K562 (cell line): ENCODE data around the gene LIMK1. TPM values are rescaled to one million over a fixed set of nuclear protein-coding genes. Genes with fewer than 3 reads are reported as not detected.

Experiments used
- ATAC-seq: fragments of 200-7000 bp; cut with Tn5 transposase; 3 replicates; pipeline ENCODE4 v1.9.1; 2020; ENCODE audit warnings: moderate library complexity
- BruUV-seq: library from RNA; stranded (reverse); fragments of 400-500 nt; replicated peaks from 2 replicates; lab custom pipeline; 2021; lab: Mats Ljungman, UMichigan
- CTCF ChIA-PET: fragments of 300-600 bp; formaldehyde crosslinking; extraction: SDS; loops from one replicate; lab custom pipeline; 2021; ENCODE audit warnings: low intra/inter-chr PET ratio; lab: Yijun Ruan, JAX
- POLR2A ChIA-PET: fragments of 300-600, 350-650 bp; sonication (Branson Sonifier 250); formaldehyde crosslinking; extraction: SDS; loops from one replicate; lab custom pipeline; 2021; ENCODE audit warnings: antibody characterized with exemption, inconsistent platforms; lab: Yijun Ruan, JAX
- DNase-seq, 4 experiments: peaks; one replicate each; pipeline versions ENCODE4 v3.0.0 to v3.0.0-alpha.2; 2011 to 2018; ENCODE audit warnings: low spot score in 3 of 4, mixed read lengths in 3 of 4; ENCODE audit errors: extremely low read depth in 1 of 4
- FAIRE-seq: peaks from 2 replicates; lab custom pipeline; 2011; peaks lifted over from hg19 to GRCh38; lab: Jason Lieb, UNC
- H2AFZ ChIP-seq: 2 replicates; pipeline ENCODE4 v1.6.0; 2011; ENCODE audit warnings: low read depth, low read length, control low read depth, inconsistent platforms
- H3K27ac ChIP-seq: fragments of 200-600 bp; 3 replicates; pipeline ENCODE4 v1.8.0; 2011; ENCODE audit warnings: low read depth, mild to moderate bottlenecking, control low read depth, inconsistent platforms, low read length, moderate library complexity, mixed read lengths; ENCODE audit errors: extremely low read depth
- H3K27me3 ChIP-seq, 2 experiments: fragments of 300-600 bp in 1 of 2; 2 replicates in 1 of 2; 3 replicates in 1 of 2; pipeline versions ENCODE4 v1.6.0 to v1.8.0; 2011; ENCODE audit warnings: inconsistent platforms in 2 of 2, low read length in 2 of 2, mild to moderate bottlenecking in 1 of 2, mixed read lengths in 1 of 2, moderate library complexity in 1 of 2; ENCODE audit not compliant: control insufficient read depth in 2 of 2, insufficient read depth in 2 of 2
- H3K36me3 ChIP-seq: fragments of 300-600 bp; 3 replicates; pipeline ENCODE4 v1.8.0; 2011; ENCODE audit warnings: mild to moderate bottlenecking, low read length, inconsistent platforms; ENCODE audit not compliant: control insufficient read depth, insufficient read depth
- H3K4me1 ChIP-seq, 2 experiments: fragments of 200-600 bp in 1 of 2; replicated peaks in 1 of 2; 2 replicates in 1 of 2; 3 replicates in 1 of 2; pipeline versions ENCODE4 v1.5.1 to v1.8.0; 2011; ENCODE audit warnings: inconsistent platforms in 2 of 2, low read length in 2 of 2, mild to moderate bottlenecking in 1 of 2, mixed read lengths in 1 of 2, moderate library complexity in 1 of 2; ENCODE audit not compliant: control insufficient read depth in 2 of 2, insufficient read depth in 2 of 2
- H3K4me2 ChIP-seq: 2 replicates; pipeline ENCODE4 v1.6.1; 2011; ENCODE audit warnings: low read length, control low read depth, inconsistent platforms, mixed read lengths; ENCODE audit not compliant: insufficient read depth
- H3K4me3 ChIP-seq: fragments of 200-600 bp; sonication (generic), shearing (Covaris generic); 2 replicates; pipeline ENCODE4 v1.5.1; 2016; ENCODE audit warnings: control low read depth, inconsistent platforms
- H3K79me2 ChIP-seq: fragments of 200-600 bp; 3 replicates; pipeline ENCODE4 v1.8.0; 2011; ENCODE audit warnings: low read length, inconsistent platforms; ENCODE audit not compliant: control insufficient read depth, insufficient read depth
- H3K9ac ChIP-seq, 2 experiments: 2 replicates each; pipeline versions ENCODE4 v1.6.0 to v1.6.1; 2011; ENCODE audit warnings: low read depth in 2 of 2, low read length in 2 of 2, control low read depth in 1 of 2, inconsistent platforms in 1 of 2, mild to moderate bottlenecking in 1 of 2, mixed read lengths in 1 of 2; ENCODE audit not compliant: insufficient read depth in 1 of 2
- H3K9me1 ChIP-seq: one replicate; pipeline ENCODE4 v1.6.0; 2011; ENCODE audit warnings: inconsistent platforms, mild to moderate bottlenecking, low read length, moderate library complexity; ENCODE audit not compliant: control insufficient read depth, insufficient read depth
- H3K9me3 ChIP-seq: replicated peaks from 2 replicates; pipeline ENCODE4 v1.5.1; 2011; ENCODE audit warnings: low read depth, low read length, inconsistent platforms; ENCODE audit not compliant: control insufficient read depth, insufficient read depth
- H4K20me1 ChIP-seq: replicated peaks from 2 replicates; pipeline ENCODE4 v1.6.1; 2011; ENCODE audit warnings: low read length, inconsistent platforms, mixed read lengths; ENCODE audit not compliant: control insufficient read depth, insufficient read depth
- BCOR ChIP-seq: fragments of 450-650 bp; IDR thresholded peaks from 2 replicates; pipeline ENCODE4 v1.6.1; 2016
- FOXM1 ChIP-seq, 2 experiments: fragments of 450-650 bp in 1 of 2; sonication (generic) in 1 of 2; formaldehyde crosslinking in 1 of 2; IDR thresholded peaks; 2 replicates each; pipeline versions ENCODE4 v1.6.1 to v1.9.0; 2017 to 2022; ENCODE audit warnings: low read depth in 2 of 2, mild to moderate bottlenecking in 2 of 2, missing genetic modification reagents in 1 of 2, moderate library complexity in 1 of 2
- HCFC1 ChIP-seq: IDR thresholded peaks from 2 replicates; pipeline ENCODE4 v1.6.1; 2012; ENCODE audit warnings: low read depth, low read length, improper control_type of control experiment
- HDAC3 ChIP-seq: fragments of 450-650 bp; IDR thresholded peaks from 2 replicates; pipeline ENCODE4 v1.6.1; 2018; ENCODE audit warnings: borderline replicate concordance, mild to moderate bottlenecking, moderate library complexity; ENCODE audit not compliant: partially characterized antibody
- KDM1A ChIP-seq, 2 experiments: fragments of 450-650 bp; IDR thresholded peaks; 2 replicates each; pipeline ENCODE4 v1.6.1; 2016; ENCODE audit warnings: mild to moderate bottlenecking in 2 of 2
- LARP7 ChIP-seq: fragments of 450-650 bp; IDR thresholded peaks from 2 replicates; pipeline ENCODE4 v1.6.1; 2016
- NR4A1 ChIP-seq, 2 experiments: fragments of 250-450 bp in 1 of 2; fragments of 450-650 bp in 1 of 2; sonication (Bioruptor Pico) in 1 of 2; IDR thresholded peaks; 2 replicates each; pipeline versions ENCODE4 v1.4.0 to v1.6.1; 2016 to 2020; ENCODE audit warnings: mild to moderate bottlenecking in 2 of 2, missing compliant biosample characterization in 1 of 2, missing genetic modification characterization in 1 of 2, moderate library complexity in 1 of 2
- SMARCA5 ChIP-seq: fragments of 450-650 bp; IDR thresholded peaks from 2 replicates; pipeline ENCODE4 v1.6.1; 2016
- SMARCB1 ChIP-seq: IDR thresholded peaks from 2 replicates; pipeline ENCODE4 v1.6.1; 2011; ENCODE audit warnings: improper control_type of control experiment, low read depth; ENCODE audit not compliant: insufficient read length
- TCF7L2 ChIP-seq: fragments of 150-350 bp; IDR thresholded peaks from 2 replicates; pipeline ENCODE4 v1.6.1; 2016; ENCODE audit warnings: low read depth, mild to moderate bottlenecking, low read length, moderate library complexity
- ZBTB1 ChIP-seq: sonication (generic); formaldehyde crosslinking; IDR thresholded peaks from 2 replicates; pipeline ENCODE4 v1.8.1; 2023; ENCODE audit warnings: missing genetic modification reagents, low read depth, mild to moderate bottlenecking, borderline replicate concordance
- ZFP36 ChIP-seq: fragments of 150-350 bp; IDR thresholded peaks from 2 replicates; pipeline ENCODE4 v1.6.1; 2018; ENCODE audit warnings: low read length, low read depth; ENCODE audit not compliant: partially characterized antibody
- WGBS: fragments of 100-300 bp; shearing (Covaris generic); methylation state at CpG from one replicate; pipeline ENCODE4 v1.1.6; 2016; ENCODE audit warnings: low coverage, mixed read lengths; ENCODE audit not compliant: insufficient coverage; ENCODE audit errors: missing lambda C conversion rate; 5-methylcytosine and 5-hydroxymethylcytosine counted together
- in situ Hi-C: fragments of 300-500 bp; cut with MboI; formaldehyde crosslinking; loops from 4 replicates; pipeline ENCODE4 v1.15.0; 2018; ENCODE audit warnings: inconsistent platforms, mixed read lengths
- intact Hi-C: fragments of 100-400 bp; cut with micrococcal nuclease; formaldehyde crosslinking; loops from 2 replicates; pipeline ENCODE4 v1.14.2; 2022
- polyA plus RNA-seq, 8 experiments: library from polyadenylated mRNA; depleted of rRNA in 4 of 8; stranded (reverse) in 5 of 8; unstranded in 3 of 8; fragments of >200 nt; fragmentation: Nextera tagmentation in 2 of 8; fragmentation: Illumina TruSeq in 1 of 8; extraction: Ambion mirVana in 2 of 8; extraction: Trizol in 1 of 8; gene quantifications; 2 replicates each; pipeline versions ENCODE4 v1.2.1 to v1.2.3, GENCODE V29; 2011 to 2014; ENCODE audit warnings: inconsistent platforms in 1 of 8, missing spikeins in 1 of 8
- total RNA-seq, 7 experiments: library from RNA; depleted of rRNA in 6 of 7; stranded (reverse); fragments of >200 nt in 6 of 7; fragmentation: Illumina TruSeq in 2 of 7; extraction: Trizol in 2 of 7; gene quantifications; 2 replicates each; pipeline versions ENCODE4 v1.2.1 to v1.2.3, GENCODE V29; 2011 to 2021; ENCODE audit warnings: low replicate concordance in 1 of 7
- TF ChIP-seq, protein P1 (sequence below): sonication (generic); formaldehyde crosslinking; IDR thresholded peaks from 2 replicates; pipeline ENCODE4 v1.8.0; 2022; ENCODE audit warnings: mild to moderate bottlenecking, missing genetic modification reagents
- TF ChIP-seq, protein P2 (sequence below): sonication (generic); formaldehyde crosslinking; IDR thresholded peaks from 2 replicates; pipeline ENCODE4 v1.8.0; 2022; ENCODE audit warnings: mild to moderate bottlenecking, missing genetic modification reagents
- TF ChIP-seq, protein P3 (sequence below): fragments of 250-450 bp; sonication (Bioruptor Pico); IDR thresholded peaks from 2 replicates; pipeline ENCODE4 v1.4.0; 2020
- TF ChIP-seq, protein P4 (sequence below): fragments of 250-450 bp; sonication (Bioruptor Pico); IDR thresholded peaks from 2 replicates; pipeline ENCODE4 v1.5.0; 2020; ENCODE audit warnings: mild to moderate bottlenecking, borderline replicate concordance

Gene LIMK1
- total and polyA plus RNA-seq, 9 of the 15 experiments (the other 6 are each of a cell fraction or from before 2014, with no cell fraction given) = 0.14 to 30.0 (median 15.9) TPM

DNA sequence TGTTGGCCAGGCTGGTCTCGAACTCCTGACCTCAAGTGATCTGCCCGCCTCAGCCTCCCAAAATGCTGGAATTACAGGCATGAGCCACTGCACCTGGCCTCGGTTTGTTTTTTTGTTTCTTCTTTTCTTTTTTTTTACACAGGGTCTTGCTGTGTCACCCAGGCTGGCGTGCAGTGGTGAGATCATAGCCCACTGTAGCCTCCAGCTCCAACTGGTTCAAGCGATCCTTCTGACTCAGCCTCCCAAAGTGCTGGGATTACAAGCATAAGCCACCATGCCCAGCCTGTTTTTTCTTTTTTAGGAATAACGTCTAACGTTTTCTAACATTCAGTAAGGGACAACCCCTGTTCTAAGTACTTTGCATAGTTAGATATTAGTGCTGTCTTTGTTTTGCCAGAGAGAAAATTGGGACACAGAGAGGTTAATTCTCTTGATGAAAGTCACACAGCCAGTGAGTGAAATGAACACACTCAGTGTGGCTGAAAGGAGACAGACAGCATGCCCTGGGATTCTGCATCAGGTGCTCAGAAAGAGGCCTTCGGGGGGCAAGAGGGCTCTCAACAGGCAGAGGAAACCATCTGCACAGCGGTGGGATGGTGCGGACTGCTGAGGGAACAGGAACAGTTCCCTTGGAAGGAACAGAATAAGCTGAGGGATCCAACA is 4.3 kb downstream of the LIMK1 start:
- CTCF ChIA-PET = no interaction called here
- Histone ChIP-seq H3K79me2 (peaks cover 12% of the 10 kb centered on the region), H3K4me2 (no peak overlapping the region), H3K9me3 (no peaks in the 10 kb centered on the region), H3K4me1 (peaks cover 8 to 29% of the 10 kb centered on the region in 2 experiments; a peak in 4 of 5 replicates), H3K36me3 (peaks cover 32% of the 10 kb centered on the region; the same call in 2 of the 3 replicates), H3K27ac (no peak overlapping the region), H3K27me3 (no peaks in the 10 kb centered on the region), H2AFZ (no peak overlapping the region), H4K20me1 (peaks cover 7% of the 10 kb centered on the region; the same call in 1 of the 2 replicates), H3K4me3 (no peak overlapping the region), H3K9me1 (no peaks in the 10 kb centered on the region), H3K9ac (no peak overlapping the region)
- in situ Hi-C loops (no loop called here), intact Hi-C loops (no loop called here)
- FAIRE-seq (no peak), DNase-seq (no peak), ATAC-seq (no peak)
- POLR2A ChIA-PET = interaction anchor here (0.9 to 1.1 kb wide), 3 partner anchors 8 to 95 kb away, joined by 3 read pairs; partner anchors contain the start of gene EIF4H
- TSS peak; percentile 30 for BruUV-seq
- 88% methylated on average over 10 of the region's 10 CpGs for WGBS
- TF ChIP-seq, protein P1, sequence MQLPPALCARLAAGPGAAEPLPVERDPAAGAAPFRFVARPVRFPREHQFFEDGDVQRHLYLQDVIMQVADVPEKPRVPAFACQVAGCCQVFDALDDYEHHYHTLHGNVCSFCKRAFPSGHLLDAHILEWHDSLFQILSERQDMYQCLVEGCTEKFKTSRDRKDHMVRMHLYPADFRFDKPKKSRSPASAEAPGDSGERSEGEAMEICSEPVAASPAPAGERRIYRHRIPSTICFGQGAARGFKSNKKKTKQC = no peak
- TF ChIP-seq SMARCA5 = no peak
- no peak for TF ChIP-seq HCFC1
- TF ChIP-seq, protein P2, sequence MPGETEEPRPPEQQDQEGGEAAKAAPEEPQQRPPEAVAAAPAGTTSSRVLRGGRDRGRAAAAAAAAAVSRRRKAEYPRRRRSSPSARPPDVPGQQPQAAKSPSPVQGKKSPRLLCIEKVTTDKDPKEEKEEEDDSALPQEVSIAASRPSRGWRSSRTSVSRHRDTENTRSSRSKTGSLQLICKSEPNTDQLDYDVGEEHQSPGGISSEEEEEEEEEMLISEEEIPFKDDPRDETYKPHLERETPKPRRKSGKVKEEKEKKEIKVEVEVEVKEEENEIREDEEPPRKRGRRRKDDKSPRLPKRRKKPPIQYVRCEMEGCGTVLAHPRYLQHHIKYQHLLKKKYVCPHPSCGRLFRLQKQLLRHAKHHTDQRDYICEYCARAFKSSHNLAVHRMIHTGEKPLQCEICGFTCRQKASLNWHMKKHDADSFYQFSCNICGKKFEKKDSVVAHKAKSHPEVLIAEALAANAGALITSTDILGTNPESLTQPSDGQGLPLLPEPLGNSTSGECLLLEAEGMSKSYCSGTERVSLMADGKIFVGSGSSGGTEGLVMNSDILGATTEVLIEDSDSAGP (CRISPR knock-in tag) = no peak
- TF ChIP-seq ZBTB1 (CRISPR knock-in tag) = no peak
- no peak for TF ChIP-seq FOXM1 (IDR thresholded peaks at IDR 0.05; ENCODE audit: low read depth)
- TF ChIP-seq FOXM1 (CRISPR knock-in tag; IDR thresholded peaks at IDR 0.05; ENCODE audit: low read depth) = no peak
- peak; percentile 72 for TF ChIP-seq ZFP36
- no peak for TF ChIP-seq HDAC3
- no peak for TF ChIP-seq SMARCB1
- peak; percentile 74 for TF ChIP-seq BCOR
- TF ChIP-seq TCF7L2 = no peak
- no peak for TF ChIP-seq LARP7
- no peak for TF ChIP-seq NR4A1 (CRISPR knock-in tag; IDR thresholded peaks at IDR 0.05)
- TF ChIP-seq NR4A1 (tag; IDR thresholded peaks at IDR 0.05) = no peak
- 0 out of 4 replicates have a peak, but pooled peaks have one; percentile 15 to 29 for TF ChIP-seq KDM1A (IDR thresholded peaks at IDR 0.05)
- TF ChIP-seq, protein P3, sequence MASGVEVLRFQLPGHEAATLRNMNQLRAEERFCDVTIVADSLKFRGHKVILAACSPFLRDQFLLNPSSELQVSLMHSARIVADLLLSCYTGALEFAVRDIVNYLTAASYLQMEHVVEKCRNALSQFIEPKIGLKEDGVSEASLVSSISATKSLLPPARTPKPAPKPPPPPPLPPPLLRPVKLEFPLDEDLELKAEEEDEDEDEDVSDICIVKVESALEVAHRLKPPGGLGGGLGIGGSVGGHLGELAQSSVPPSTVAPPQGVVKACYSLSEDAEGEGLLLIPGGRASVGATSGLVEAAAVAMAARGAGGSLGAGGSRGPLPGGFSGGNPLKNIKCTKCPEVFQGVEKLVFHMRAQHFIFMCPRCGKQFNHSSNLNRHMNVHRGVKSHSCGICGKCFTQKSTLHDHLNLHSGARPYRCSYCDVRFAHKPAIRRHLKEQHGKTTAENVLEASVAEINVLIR = no peak
- TF ChIP-seq, protein P4, sequence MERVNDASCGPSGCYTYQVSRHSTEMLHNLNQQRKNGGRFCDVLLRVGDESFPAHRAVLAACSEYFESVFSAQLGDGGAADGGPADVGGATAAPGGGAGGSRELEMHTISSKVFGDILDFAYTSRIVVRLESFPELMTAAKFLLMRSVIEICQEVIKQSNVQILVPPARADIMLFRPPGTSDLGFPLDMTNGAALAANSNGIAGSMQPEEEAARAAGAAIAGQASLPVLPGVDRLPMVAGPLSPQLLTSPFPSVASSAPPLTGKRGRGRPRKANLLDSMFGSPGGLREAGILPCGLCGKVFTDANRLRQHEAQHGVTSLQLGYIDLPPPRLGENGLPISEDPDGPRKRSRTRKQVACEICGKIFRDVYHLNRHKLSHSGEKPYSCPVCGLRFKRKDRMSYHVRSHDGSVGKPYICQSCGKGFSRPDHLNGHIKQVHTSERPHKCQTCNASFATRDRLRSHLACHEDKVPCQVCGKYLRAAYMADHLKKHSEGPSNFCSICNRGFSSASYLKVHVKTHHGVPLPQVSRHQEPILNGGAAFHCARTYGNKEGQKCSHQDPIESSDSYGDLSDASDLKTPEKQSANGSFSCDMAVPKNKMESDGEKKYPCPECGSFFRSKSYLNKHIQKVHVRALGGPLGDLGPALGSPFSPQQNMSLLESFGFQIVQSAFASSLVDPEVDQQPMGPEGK = no peak
